Mononuclear cell (primary cell): ENCODE results near the gene AUTS2. TPM values are rescaled to one million over a fixed set of nuclear protein-coding genes. Genes with fewer than 3 reads are reported as not detected.

Experiments used
- H3K27me3 ChIP-seq: 2 replicates; pipeline ENCODE4 v1.6.0; 2011; ENCODE audit warnings: low read length, control low read depth; ENCODE audit not compliant: insufficient read depth
- H3K4me1 ChIP-seq: 2 replicates; pipeline ENCODE4 v1.5.1; 2011; ENCODE audit warnings: mild to moderate bottlenecking, low read length, control low read depth; ENCODE audit not compliant: insufficient read depth
- H3K4me3 ChIP-seq: 2 replicates; pipeline ENCODE4 v1.5.1; 2011; ENCODE audit warnings: mild to moderate bottlenecking, low read length, moderate library complexity
- H3K9me3 ChIP-seq: 2 replicates; pipeline ENCODE4 v1.5.1; 2011; ENCODE audit warnings: low read depth, mild to moderate bottlenecking, control low read depth, low read length
- total RNA-seq: library from RNA; depleted of rRNA; stranded (reverse); fragments of >200 nt; gene quantifications from one replicate; pipeline ENCODE4 v1.2.3, GENCODE V29; 2012

AUTS2 gene
- total RNA-seq, 1 donor, result 16.5 TPM

DNA sequence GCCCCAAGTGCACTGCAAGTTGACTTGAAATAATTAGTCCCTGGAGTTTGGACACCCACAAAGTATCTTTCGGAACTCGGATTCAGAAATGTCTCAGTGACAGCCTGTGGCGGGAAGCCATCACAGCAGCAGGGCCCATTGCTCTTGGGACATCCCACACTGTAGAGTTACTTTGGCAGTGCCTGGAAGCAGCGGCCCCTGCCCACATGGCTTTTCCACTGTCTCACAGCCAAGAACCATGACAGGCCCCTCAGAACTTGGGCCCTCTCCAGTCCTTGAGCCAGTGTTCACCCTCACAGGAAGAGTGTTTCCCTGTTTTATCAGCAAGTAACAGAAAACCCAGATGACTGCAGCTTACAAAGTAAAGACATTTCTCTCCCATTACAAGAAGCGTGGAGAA, 1056.7 kb downstream of the AUTS2 start:
- no peaks in the 10 kb centered on the region for H3K9me3 ChIP-seq
- H3K4me3 ChIP-seq, result no peak overlapping the region
- peaks cover 11% of the 10 kb centered on the region for H3K4me1 ChIP-seq
- H3K27me3 ChIP-seq, result no peaks in the 10 kb centered on the region

GRCh38 chr7:70655694-70656093, 1057.4 kb downstream of the AUTS2 start:
- no peak overlapping the region for H3K4me3 ChIP-seq
- H3K27me3 ChIP-seq, result no peaks in the 10 kb centered on the region
- peaks cover 13% of the 10 kb centered on the region for H3K4me1 ChIP-seq
- no peaks in the 10 kb centered on the region for H3K9me3 ChIP-seq

- H3K4me3 ChIP-seq, result no peak overlapping the region
- peaks cover 20% of the 10 kb centered on the region for H3K4me1 ChIP-seq
- H3K9me3 ChIP-seq, result no peaks in the 10 kb centered on the region
- H3K27me3 ChIP-seq, result no peaks in the 10 kb centered on the region
Observed at GRCh38 chr7:70657571-70657970, 1059.3 kb downstream of the AUTS2 start.

DNA sequence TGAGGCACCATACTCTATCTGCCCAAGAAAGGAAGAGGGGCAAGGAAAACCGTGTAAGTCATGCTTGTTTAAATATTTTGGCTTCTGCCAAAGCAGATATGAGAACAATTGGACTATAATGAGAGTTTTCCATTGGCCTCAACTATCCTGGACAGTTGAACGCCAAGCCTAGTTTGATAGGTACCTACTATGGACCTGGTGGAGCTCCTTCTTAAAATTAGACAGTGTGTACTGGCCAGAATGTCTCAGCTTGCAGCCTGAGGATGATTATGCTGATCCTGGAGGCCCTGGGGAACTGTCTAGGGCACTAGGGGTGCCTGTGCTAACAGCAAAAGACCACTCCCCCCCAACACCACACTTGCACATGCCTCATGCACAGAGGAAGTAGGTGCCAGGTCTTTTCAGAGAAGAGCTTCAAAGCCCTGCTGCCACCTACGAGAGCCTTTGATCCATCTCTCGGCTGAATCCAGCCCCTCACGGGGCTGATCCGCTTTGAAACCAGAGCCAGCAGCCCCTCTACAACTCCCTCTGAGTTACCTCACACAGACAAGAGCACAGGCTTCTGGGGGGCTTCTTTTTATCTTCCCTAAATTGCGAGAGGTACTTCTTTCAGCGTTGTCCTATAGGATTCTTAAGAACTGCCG, 1059.8 kb downstream of the AUTS2 start:
- Histone ChIP-seq H3K4me1 (peaks cover 20% of the 10 kb centered on the region), H3K4me3 (no peak overlapping the region)

DNA sequence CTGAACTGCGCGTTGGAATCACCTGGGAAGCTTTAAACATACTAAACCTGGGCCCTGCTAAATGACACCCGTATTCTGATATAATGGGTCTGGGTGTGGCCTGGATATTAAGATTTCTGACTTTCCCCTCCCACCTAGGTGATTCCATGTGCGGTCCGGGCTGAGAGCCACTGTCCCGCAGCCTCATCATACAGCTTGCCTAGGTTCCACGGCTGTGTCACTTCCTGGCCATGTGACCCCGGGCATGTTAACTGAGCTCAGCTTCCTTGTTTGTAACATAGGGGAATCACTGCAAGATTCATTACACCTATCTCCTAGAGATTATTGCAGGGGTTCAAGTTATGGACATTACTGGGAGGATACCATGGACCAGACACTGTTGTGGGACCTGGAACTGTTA, 1061.0 kb downstream of the AUTS2 start:
- H3K4me3 ChIP-seq, result no peak overlapping the region
- H3K9me3 ChIP-seq, result no peaks in the 10 kb centered on the region
- H3K27me3 ChIP-seq, result no peaks in the 10 kb centered on the region
- peaks cover 20% of the 10 kb centered on the region for H3K4me1 ChIP-seq

More for the DNA sequence above, 1059.8 kb downstream of the AUTS2 start:
- no peaks in the 10 kb centered on the region for H3K9me3 ChIP-seq
- H3K27me3 ChIP-seq, result no peaks in the 10 kb centered on the region

GRCh38 chr7:70660154-70660818, 1062.0 kb downstream of the AUTS2 start:
- Histone ChIP-seq H3K4me3 (no peak overlapping the region), H3K27me3 (no peaks in the 10 kb centered on the region), H3K9me3 (no peaks in the 10 kb centered on the region), H3K4me1 (peaks cover 20% of the 10 kb centered on the region)

DNA sequence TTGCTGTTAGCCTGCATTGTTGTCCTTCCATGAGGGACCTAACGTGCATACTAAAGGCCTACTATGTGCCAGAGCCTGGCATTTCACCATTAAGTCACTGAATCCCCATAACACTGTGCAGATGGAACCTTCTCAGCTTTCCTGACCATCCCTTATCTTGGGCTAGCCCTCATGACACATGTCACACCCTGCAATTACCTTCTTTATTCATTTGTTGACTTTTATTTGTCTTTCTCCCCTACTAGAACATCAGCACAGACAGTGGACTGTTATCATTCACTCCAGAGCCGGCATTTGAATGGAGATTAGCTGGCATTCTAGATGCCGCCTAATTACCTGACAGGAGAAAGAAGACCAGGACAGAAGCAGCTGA, 1062.5 kb downstream of the AUTS2 start:
- no peak overlapping the region for H3K4me3 ChIP-seq
- H3K4me1 ChIP-seq, result peaks cover 20% of the 10 kb centered on the region
- H3K27me3 ChIP-seq, result no peaks in the 10 kb centered on the region
- no peaks in the 10 kb centered on the region for H3K9me3 ChIP-seq

DNA sequence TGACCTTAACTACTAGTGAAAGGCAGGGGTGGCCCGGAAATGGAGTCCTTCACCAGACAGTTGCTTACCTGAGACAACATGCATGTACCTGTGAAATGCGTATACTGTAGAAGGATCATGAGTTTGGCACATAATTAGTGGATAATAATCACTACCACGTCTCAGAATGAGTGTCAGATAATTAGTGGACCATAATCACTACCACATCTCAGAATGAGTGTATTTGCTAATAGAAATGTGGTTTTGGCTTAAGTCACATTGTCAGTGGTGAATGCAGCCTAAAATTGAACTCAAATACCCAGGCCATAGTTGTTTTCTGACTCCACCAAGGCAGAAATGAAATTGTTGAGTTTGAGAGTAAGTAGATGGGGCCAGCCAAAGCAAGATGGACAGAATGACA, 1065.4 kb downstream of the AUTS2 start:
- Histone ChIP-seq H3K27me3 (no peaks in the 10 kb centered on the region), H3K4me1 (peaks cover 20% of the 10 kb centered on the region), H3K9me3 (no peaks in the 10 kb centered on the region), H3K4me3 (no peak overlapping the region)

GRCh38 chr7:70665997-70666396, 1067.7 kb downstream of the AUTS2 start:
- Histone ChIP-seq H3K27me3 (no peaks in the 10 kb centered on the region), H3K4me3 (no peak overlapping the region), H3K4me1 (peaks cover 3% of the 10 kb centered on the region), H3K9me3 (no peaks in the 10 kb centered on the region)

- H3K4me1 ChIP-seq, result no peaks in the 10 kb centered on the region
- H3K9me3 ChIP-seq, result no peaks in the 10 kb centered on the region
- no peaks in the 10 kb centered on the region for H3K27me3 ChIP-seq
- no peak overlapping the region for H3K4me3 ChIP-seq
Observed at GRCh38 chr7:70667406-70667805, 1069.1 kb downstream of the AUTS2 start.

- Histone ChIP-seq H3K4me3 (no peak overlapping the region), H3K9me3 (no peaks in the 10 kb centered on the region), H3K4me1 (no peaks in the 10 kb centered on the region), H3K27me3 (no peaks in the 10 kb centered on the region)
Observed at GRCh38 chr7:70668606-70669358, 1070.5 kb downstream of the AUTS2 start.

DNA sequence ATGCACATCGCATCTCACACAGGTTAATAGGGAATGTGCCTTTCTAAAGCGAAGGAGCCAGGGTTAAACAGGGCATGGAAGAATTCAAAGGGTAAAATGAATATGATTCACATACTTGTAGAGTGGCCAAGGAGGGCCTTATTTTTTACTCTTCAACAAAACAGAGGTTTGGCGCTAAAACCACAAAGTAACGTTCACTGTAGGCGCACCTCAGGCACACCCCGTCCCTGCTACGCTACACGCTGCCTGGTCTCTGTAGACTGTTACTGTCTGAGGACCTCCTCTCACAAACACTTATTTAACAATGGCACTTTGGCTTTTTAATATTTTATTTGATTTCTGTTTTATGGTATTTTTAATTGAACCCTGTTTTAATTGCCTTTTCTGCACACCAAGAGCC, 1071.6 kb downstream of the AUTS2 start:
- Histone ChIP-seq H3K4me1 (no peaks in the 10 kb centered on the region), H3K27me3 (no peaks in the 10 kb centered on the region), H3K4me3 (no peak overlapping the region), H3K9me3 (no peaks in the 10 kb centered on the region)

DNA sequence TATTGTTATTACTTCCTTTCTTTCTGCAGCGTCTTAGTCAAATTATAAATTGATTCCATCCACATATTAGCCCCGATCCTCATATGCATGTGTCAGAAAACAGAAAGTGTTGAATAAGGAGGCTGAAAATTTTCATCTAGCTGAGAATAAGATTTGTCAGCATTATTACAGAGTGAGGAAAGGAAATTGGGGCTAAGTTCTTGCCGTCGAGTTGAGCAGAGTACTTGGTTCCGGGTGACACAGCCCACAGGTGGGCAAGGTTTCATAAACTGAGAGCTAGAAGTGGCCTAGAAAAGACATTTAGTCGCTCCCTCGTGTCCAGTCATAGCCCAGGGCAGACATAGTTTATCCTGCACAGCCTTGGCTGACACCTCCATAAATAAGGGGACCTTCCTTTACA, 1072.0 kb downstream of the AUTS2 start:
- H3K4me3 ChIP-seq, result no peak overlapping the region
- H3K9me3 ChIP-seq, result no peaks in the 10 kb centered on the region
- H3K4me1 ChIP-seq, result no peaks in the 10 kb centered on the region
- no peaks in the 10 kb centered on the region for H3K27me3 ChIP-seq

DNA sequence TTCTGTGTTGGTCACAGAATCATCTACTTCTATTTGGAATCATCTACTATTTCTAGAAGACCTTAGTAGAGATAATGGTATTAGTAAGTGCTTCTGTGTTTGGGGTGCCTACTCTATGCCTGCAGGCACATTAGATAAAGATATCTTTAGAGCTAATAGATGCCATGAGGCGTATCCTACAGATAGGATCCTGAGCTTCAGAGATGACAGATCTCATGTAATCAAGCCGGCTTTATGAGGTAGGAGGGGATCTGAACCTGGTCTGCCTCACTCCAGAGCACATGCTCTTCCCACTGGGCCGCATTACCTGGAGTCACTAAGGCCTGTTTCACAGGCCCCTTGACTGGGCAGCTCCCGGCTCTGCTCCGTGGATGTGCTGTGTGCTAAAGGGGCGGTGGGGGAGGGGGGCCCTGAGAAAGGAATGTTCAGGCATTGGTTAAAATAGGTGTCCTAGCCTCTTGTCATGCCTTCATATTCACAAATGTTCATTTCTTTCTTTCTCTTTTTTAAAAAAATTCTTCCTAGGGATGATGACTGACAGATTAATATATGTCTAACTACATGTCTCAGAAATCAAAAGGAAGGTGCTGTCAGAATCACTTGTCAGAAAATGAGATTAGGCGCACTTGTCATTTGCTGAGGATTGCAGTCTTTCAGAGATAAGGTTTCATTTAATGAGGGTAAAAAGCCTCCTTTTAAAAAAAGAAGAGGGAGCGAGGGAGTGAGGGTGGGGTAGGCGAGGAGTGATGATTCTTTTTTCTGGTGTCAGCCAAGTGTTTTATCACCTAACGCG, 1075.7 kb downstream of the AUTS2 start:
- H3K27me3 ChIP-seq, result no peaks in the 10 kb centered on the region
- H3K4me1 ChIP-seq, result peaks cover 4% of the 10 kb centered on the region
- H3K4me3 ChIP-seq, result no peak overlapping the region
- no peaks in the 10 kb centered on the region for H3K9me3 ChIP-seq

DNA sequence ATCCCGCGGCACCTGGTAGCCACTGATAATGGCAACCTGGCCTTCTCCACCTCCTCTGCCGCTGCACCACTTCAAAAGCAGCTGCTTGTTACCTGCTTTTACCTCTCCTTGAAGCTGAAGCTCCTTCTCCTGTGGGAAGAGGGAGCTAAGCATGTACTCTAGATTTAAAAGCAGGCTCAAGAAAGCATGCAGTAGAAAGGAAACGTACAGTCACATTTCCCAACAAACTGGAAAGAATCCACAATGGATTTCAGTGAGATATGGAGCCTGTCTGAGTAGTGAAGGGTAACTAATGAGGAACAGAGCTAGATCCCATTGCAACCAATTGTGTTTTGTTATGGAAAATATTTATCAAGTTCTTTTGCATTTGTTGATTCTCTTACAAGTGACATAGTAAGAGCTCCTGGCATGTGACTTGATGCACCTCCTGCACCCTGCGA, 1076.3 kb downstream of the AUTS2 start:
- no peaks in the 10 kb centered on the region for H3K9me3 ChIP-seq
- no peak overlapping the region for H3K4me3 ChIP-seq
- H3K4me1 ChIP-seq, result peaks cover 9% of the 10 kb centered on the region
- H3K27me3 ChIP-seq, result no peaks in the 10 kb centered on the region
